Measurements from ENCODE around the gene CFLAR. TPM values are rescaled to one million over a fixed set of nuclear protein-coding genes. Genes with fewer than 3 reads are reported as not detected.

The CFLAR gene
- total and polyA plus RNA-seq, 9 of the 15 experiments (the other 6 are each of a cell fraction or from before 2014, with no cell fraction given), result 27.5 to 102 (median 54.0) TPM

GRCh38 chr2:201122276-201122675 lies 6.3 kb downstream of the CFLAR start (continued):
- TF ChIP-seq NFIC (IDR thresholded peaks at IDR 0.05) (0 out of 2 replicates have a peak, but pooled peaks have one; percentile 11), ZFP36 (IDR thresholded peaks at IDR 0.05; ENCODE audit: low read depth, low read length, partially characterized antibody) (no peak), ZBTB1 (CRISPR knock-in tag; IDR thresholded peaks at IDR 0.05; ENCODE audit: borderline replicate concordance, low read depth) (no peak), ZNF592 (IDR thresholded peaks at IDR 0.05) (peak; percentile 75), MAFG (tag; conservative IDR thresholded peaks at IDR 0.05) (peak; percentile 57; the same call in 1 of the 2 replicates), ATF2 (CRISPR knock-in tag; IDR thresholded peaks at IDR 0.05) (no peak), RUNX1 (IDR thresholded peaks at IDR 0.05; ENCODE audit: low read depth) (no peak), GTF2E2 (tag; IDR thresholded peaks at IDR 0.05) (no peak), ZNF143 (CRISPR knock-in tag; IDR thresholded peaks at IDR 0.05) (no peak), RCOR1 (IDR thresholded peaks at IDR 0.05; ENCODE audit: borderline replicate concordance in 1 of 2, low read depth in 2 of 2, low read length in 2 of 2) (peak in 1 of 2 experiments; percentile 58; a peak in 2 of 4 replicates), TAF9B (IDR thresholded peaks at IDR 0.05; ENCODE audit: partially characterized antibody) (peak; percentile 33), MAFF (IDR thresholded peaks at IDR 0.05; ENCODE audit: low read length) (peak; percentile 1; the same call in 1 of the 2 replicates), CBFA2T2 (conservative IDR thresholded peaks at IDR 0.05) (0 out of 2 replicates have a peak, but pooled peaks have one; percentile 8), TEAD4 (IDR thresholded peaks at IDR 0.05; ENCODE audit: low read length) (peak; percentile 11; the same call in 1 of the 2 replicates), TEAD4 (CRISPR knock-in tag; IDR thresholded peaks at IDR 0.05; ENCODE audit: borderline replicate concordance) (no peak), KAT7 (CRISPR knock-in tag; IDR thresholded peaks at IDR 0.05; ENCODE audit: borderline replicate concordance) (no peak), JUND (IDR thresholded peaks at IDR 0.05; ENCODE audit: borderline replicate concordance, low read depth, low read length) (0 out of 2 replicates have a peak, but pooled peaks have one; percentile 22), JUND (tag; IDR thresholded peaks at IDR 0.05; ENCODE audit: borderline replicate concordance, low read depth, low read length) (no peak), USF2 (CRISPR knock-in tag; IDR thresholded peaks at IDR 0.05) (peak; percentile 20; the same call in 1 of the 2 replicates), NR2F6 (CRISPR knock-in tag; IDR thresholded peaks at IDR 0.05) (no peak)

Data from K562 (cell line).